HCT116 (cell line): ENCODE data around the gene ACTR3. TPM values are rescaled to one million over a fixed set of nuclear protein-coding genes. Genes with fewer than 3 reads are reported as not detected.
A peak's percentile ranks its signal among the peaks of the same experiment; 100 is the strongest.

Experiments
- ATAC-seq: fragments of 200-7000 bp; cut with Tn5 transposase; 2 replicates; pipeline ENCODE4 v1.9.1; 2020; ENCODE audit warnings: mild to moderate bottlenecking, moderate library complexity
- BruUV-seq: library from RNA; stranded (reverse); fragments of 400-500 nt; replicated peaks from 2 replicates; lab custom pipeline; 2021; lab: Mats Ljungman, UMichigan
- CTCF ChIA-PET: fragments of 300-600 bp; sonication (Branson Sonifier 250); formaldehyde crosslinking; loops from one replicate; lab custom pipeline; 2021; ENCODE audit warnings: antibody characterized with exemption; lab: Charles Lee
- POLR2A ChIA-PET: fragments of 300-600, 350-600 bp; sonication (Branson Sonifier 250); formaldehyde crosslinking; loops from one replicate; lab custom pipeline; 2021; ENCODE audit warnings: antibody characterized with exemption; lab: Charles Lee
- RAD21 ChIA-PET, 2 experiments: fragments of 300-600 bp; sonication (Branson Sonifier 250); formaldehyde crosslinking; loops; one replicate each; lab custom pipeline; 2023; ENCODE audit warnings: low total read pairs in 2 of 2; ENCODE audit not compliant: uncharacterized antibody in 2 of 2, unreplicated experiment in 2 of 2, low non-redundant PET in 1 of 2; lab: Charles Lee
- DNase-seq: peaks from one replicate; pipeline ENCODE4 v3.0.0-alpha.2; 2010; ENCODE audit warnings: low read depth, low spot score
- H2AFZ ChIP-seq: fragments of 200-600 bp; shearing (Covaris generic), sonication (generic); 2 replicates; pipeline ENCODE4 v1.6.1; 2017; ENCODE audit warnings: low read depth, mixed run types, mixed read lengths, antibody characterized with exemption, low read length; ENCODE audit not compliant: poor library complexity, severe bottlenecking
- H3K27ac ChIP-seq: 2 replicates; pipeline ENCODE4 v1.5.1; 2012; ENCODE audit warnings: low read depth, low read length
- H3K27me3 ChIP-seq: fragments of 200-600 bp; sonication (generic); 2 replicates; pipeline ENCODE4 v1.6.1; 2016; ENCODE audit warnings: mixed run types, low read length, mixed read lengths; ENCODE audit not compliant: insufficient read depth
- H3K36me3 ChIP-seq, 2 experiments: fragments of 200-500 bp in 1 of 2; fragments of 200-600 bp in 1 of 2; sonication (Bioruptor generic) in 1 of 2; sonication (generic) in 1 of 2; 2 replicates each; pipeline versions ENCODE4 v1.5.1 to v1.6.1; 2014 to 2016; ENCODE audit warnings: low read length in 2 of 2, inconsistent platforms in 1 of 2, mixed read lengths in 1 of 2, mixed run types in 1 of 2; ENCODE audit not compliant: insufficient read depth in 2 of 2, control insufficient read depth in 1 of 2
- H3K4me1 ChIP-seq, 2 experiments: fragments of 200-600 bp in 1 of 2; sonication (generic) in 1 of 2; 2 replicates each; pipeline versions ENCODE4 v1.5.1 to v1.6.1; 2012 to 2017; ENCODE audit warnings: low read length in 2 of 2, inconsistent platforms in 1 of 2, mild to moderate bottlenecking in 1 of 2, mixed read lengths in 1 of 2, mixed run types in 1 of 2, moderate library complexity in 1 of 2; ENCODE audit not compliant: insufficient read depth in 2 of 2, control insufficient read depth in 1 of 2
- H3K4me2 ChIP-seq: fragments of 200-600 bp; sonication (generic); 2 replicates; pipeline ENCODE4 v1.6.1; 2017; ENCODE audit warnings: mixed run types, low read length, mixed read lengths
- H3K4me3 ChIP-seq, 2 experiments: fragments of 200-600 bp in 1 of 2; sonication (generic) in 1 of 2; replicated peaks in 1 of 2; 2 replicates each; pipeline ENCODE4 v1.5.1; 2011 to 2016; ENCODE audit warnings: low read length in 2 of 2, control low read depth in 1 of 2, low read depth in 1 of 2, mild to moderate bottlenecking in 1 of 2, mixed read lengths in 1 of 2, mixed run types in 1 of 2
- H3K79me2 ChIP-seq: fragments of 200-600 bp; sonication (generic); 2 replicates; pipeline ENCODE4 v1.6.1; 2017; ENCODE audit warnings: mild to moderate bottlenecking, mixed run types, low read length, moderate library complexity, mixed read lengths; ENCODE audit not compliant: insufficient read depth
- H3K9ac ChIP-seq: fragments of 200-600 bp; sonication (generic); 2 replicates; pipeline ENCODE4 v1.6.1; 2016; ENCODE audit warnings: low read length, mixed read lengths
- H3K9me2 ChIP-seq: fragments of 200-600 bp; sonication (generic), shearing (Covaris generic); 2 replicates; pipeline ENCODE4 v1.6.1; 2017; ENCODE audit warnings: mixed run types, mild to moderate bottlenecking, moderate library complexity; ENCODE audit not compliant: insufficient read depth
- H3K9me3 ChIP-seq, 2 experiments: fragments of 200-500 bp in 1 of 2; fragments of 200-600 bp in 1 of 2; sonication (Bioruptor generic) in 1 of 2; sonication (generic) in 1 of 2; 2 replicates each; pipeline ENCODE4 v1.6.1; 2014 to 2017; ENCODE audit warnings: low read length in 2 of 2, mixed read lengths in 2 of 2, inconsistent platforms in 1 of 2, low read depth in 1 of 2, mild to moderate bottlenecking in 1 of 2, mixed run types in 1 of 2, moderate library complexity in 1 of 2; ENCODE audit not compliant: control insufficient read depth in 1 of 2, insufficient read depth in 1 of 2
- H4K20me1 ChIP-seq: fragments of 200-600 bp; sonication (generic), shearing (Covaris generic); 2 replicates; pipeline ENCODE4 v1.6.1; 2017; ENCODE audit warnings: mixed run types, mild to moderate bottlenecking, moderate library complexity; ENCODE audit not compliant: insufficient read depth
- FOSL1 ChIP-seq: IDR thresholded peaks from 2 replicates; pipeline ENCODE4 v1.6.1; 2012; ENCODE audit warnings: low read depth
- REST ChIP-seq: IDR thresholded peaks from 2 replicates; pipeline ENCODE4 v1.6.1; 2012; ENCODE audit warnings: low read depth
- intact Hi-C: fragments of 100-400 bp; cut with micrococcal nuclease; formaldehyde crosslinking; loops from 2 replicates; pipeline ENCODE4 v1.10.0; 2022
- total RNA-seq: library from RNA; stranded (reverse); gene quantifications from one replicate; pipeline ENCODE4 v1.2.1, GENCODE V29; 2021; ENCODE audit not compliant: unreplicated experiment

The ACTR3 gene
- total RNA-seq, 1 experiment from 2014 or later, result 232 TPM

GRCh38 chr2:113888641-113889470, 1.0 kb upstream of the ACTR3 start:
- Histone ChIP-seq H3K4me1 (peaks cover 32 to 45% of the 10 kb centered on the region in 2 experiments), H2AFZ (peak overlapping the region; percentile 82), H3K9me2 (no peaks in the 10 kb centered on the region), H3K27ac (peak overlapping the region; percentile 81), H3K27me3 (no peaks in the 10 kb centered on the region), H3K36me3 (no peaks in the 10 kb centered on the region; a peak in 1 of 4 replicates), H3K79me2 (peaks cover 36% of the 10 kb centered on the region), H3K9ac (peak overlapping the region; percentile 80), H3K9me3 (no peaks in the 10 kb centered on the region), H3K4me3 (peak overlapping the region; percentile 73 to 86), H3K4me2 (peak overlapping the region; percentile 76), H4K20me1 (no peaks in the 10 kb centered on the region)
- DNase-seq (no peak), ATAC-seq (no peak)
- ChIA-PET POLR2A (interaction anchor here (1.0 to 1.5 kb wide), 4 partner anchors 8 to 132 kb away, joined by 3 to 5 read pairs (median 4); partner anchors contain the start of gene SLC35F5), RAD21 (no interaction called here), CTCF (interaction anchor here (0.8 kb wide), 1 partner anchor 221 kb away, joined by 4 read pairs; no protein-coding TSS in a partner anchor)
- TF ChIP-seq FOSL1 (0 out of 2 replicates have a peak, but pooled peaks have one; percentile 5), REST (no peak)
- intact Hi-C loops, result loop anchor here (1.0 kb wide), 2 partner anchors 11 to 133 kb away; partner anchors contain the start of gene SLC35F5
- BruUV-seq, result TSS peak; percentile 86
